K562 (cell line): ENCODE data around the gene GRK4. TPM values are rescaled to one million over a fixed set of nuclear protein-coding genes. Genes with fewer than 3 reads are reported as not detected.

Experiments
- ATF2 ChIP-seq: sonication (generic); formaldehyde crosslinking; IDR thresholded peaks from 2 replicates; pipeline ENCODE4 v1.8.1; 2022; ENCODE audit warnings: missing genetic modification reagents
- CREB1 ChIP-seq, 2 experiments: sonication (generic) in 1 of 2; formaldehyde crosslinking in 1 of 2; IDR thresholded peaks; 2 replicates each; pipeline versions ENCODE4 v1.6.1 to v1.8.0; 2012 to 2022; ENCODE audit warnings: inconsistent platforms in 1 of 2, mild to moderate bottlenecking in 1 of 2, missing genetic modification reagents in 1 of 2, moderate library complexity in 1 of 2
- CREM ChIP-seq: IDR thresholded peaks from 2 replicates; pipeline ENCODE4 v1.6.1; 2014; ENCODE audit warnings: antibody characterized with exemption, low read depth
- ESRRA ChIP-seq: fragments of 450-650 bp; IDR thresholded peaks from 2 replicates; pipeline ENCODE4 v1.6.1; 2014; ENCODE audit warnings: low read depth, mild to moderate bottlenecking, moderate library complexity, borderline replicate concordance
- HDAC2 ChIP-seq: fragments of 450-650 bp; IDR thresholded peaks from 2 replicates; pipeline ENCODE4 v1.6.1; 2016; ENCODE audit warnings: mild to moderate bottlenecking
- HMG20B ChIP-seq: fragments of 250-450 bp; sonication (Bioruptor Pico); IDR thresholded peaks from 2 replicates; pipeline ENCODE4 v1.5.0; 2021; ENCODE audit warnings: mild to moderate bottlenecking
- JUN ChIP-seq, 2 experiments: sonication (generic) in 1 of 2; formaldehyde crosslinking in 1 of 2; IDR thresholded peaks; 2 replicates each; pipeline versions ENCODE4 v1.6.1 to v1.8.0; 2012 to 2022; ENCODE audit warnings: borderline replicate concordance in 2 of 2, mild to moderate bottlenecking in 2 of 2, improper control_type of control experiment in 1 of 2, low read depth in 1 of 2, low read length in 1 of 2, missing genetic modification reagents in 1 of 2
- KAT8 ChIP-seq: fragments of 450-650 bp; IDR thresholded peaks from 2 replicates; pipeline ENCODE4 v1.6.1; 2016; ENCODE audit warnings: low read depth, mild to moderate bottlenecking
- NBN ChIP-seq: fragments of 450-650 bp; IDR thresholded peaks from 2 replicates; pipeline ENCODE4 v1.6.1; 2016; ENCODE audit warnings: low read depth, mild to moderate bottlenecking
- SIN3A ChIP-seq, 2 experiments: fragments of 150-350 bp in 1 of 2; IDR thresholded peaks; 2 replicates each; pipeline ENCODE4 v1.6.1; 2011 to 2016; ENCODE audit warnings: borderline replicate concordance in 2 of 2, low read depth in 2 of 2, low read length in 2 of 2, mild to moderate bottlenecking in 2 of 2, moderate library complexity in 2 of 2; ENCODE audit not compliant: control insufficient read depth in 1 of 2
- SP1 ChIP-seq: sonication (generic); formaldehyde crosslinking; IDR thresholded peaks from 2 replicates; pipeline ENCODE4 v1.8.1; 2022; ENCODE audit warnings: mild to moderate bottlenecking, missing genetic modification reagents
- TCF7 ChIP-seq: sonication (generic); IDR thresholded peaks from 2 replicates; pipeline ENCODE4 v1.6.1; 2016; ENCODE audit warnings: antibody characterized with exemption, borderline replicate concordance
- TGIF2 ChIP-seq: sonication (generic); formaldehyde crosslinking; IDR thresholded peaks from 2 replicates; pipeline ENCODE4 v1.8.1; 2022; ENCODE audit warnings: mild to moderate bottlenecking, missing genetic modification reagents, moderate library complexity
- UBTF ChIP-seq, 2 experiments: IDR thresholded peaks; 2 replicates each; pipeline ENCODE4 v1.6.1; 2012; ENCODE audit warnings: improper control_type of control experiment in 2 of 2, low read depth in 2 of 2, low read length in 2 of 2, borderline replicate concordance in 1 of 2
- ZKSCAN8 ChIP-seq: fragments of 200-800 bp; sonication (Bioruptor generic); IDR thresholded peaks from 2 replicates; pipeline ENCODE4 v1.6.1; 2016; ENCODE audit warnings: missing genetic modification characterization, missing compliant biosample characterization
- ZNF75A ChIP-seq: fragments of 450-650 bp; formaldehyde crosslinking; IDR thresholded peaks from 2 replicates; pipeline ENCODE4 v1.4.0; 2020; ENCODE audit warnings: mild to moderate bottlenecking
- ZNF780A ChIP-seq: fragments of 250-450 bp; sonication (Bioruptor Pico); IDR thresholded peaks from 2 replicates; pipeline ENCODE4 v1.5.0; 2021; ENCODE audit warnings: mild to moderate bottlenecking
- polyA plus RNA-seq, 8 experiments: library from polyadenylated mRNA; depleted of rRNA in 4 of 8; stranded (reverse) in 5 of 8; unstranded in 3 of 8; fragments of >200 nt; fragmentation: Nextera tagmentation in 2 of 8; fragmentation: Illumina TruSeq in 1 of 8; extraction: Ambion mirVana in 2 of 8; extraction: Trizol in 1 of 8; gene quantifications; 2 replicates each; pipeline versions ENCODE4 v1.2.1 to v1.2.3, GENCODE V29; 2011 to 2014; ENCODE audit warnings: inconsistent platforms in 1 of 8, missing spikeins in 1 of 8
- total RNA-seq, 7 experiments: library from RNA; depleted of rRNA in 6 of 7; stranded (reverse); fragments of >200 nt in 6 of 7; fragmentation: Illumina TruSeq in 2 of 7; extraction: Trizol in 2 of 7; gene quantifications; 2 replicates each; pipeline versions ENCODE4 v1.2.1 to v1.2.3, GENCODE V29; 2011 to 2021; ENCODE audit warnings: low replicate concordance in 1 of 7
- TF ChIP-seq, protein P1 (sequence below): sonication (generic); formaldehyde crosslinking; IDR thresholded peaks from 2 replicates; pipeline ENCODE4 v1.8.1; 2023; ENCODE audit warnings: missing genetic modification reagents, mild to moderate bottlenecking, borderline replicate concordance

The GRK4 gene
- total and polyA plus RNA-seq, 9 of the 15 experiments (the other 6 are each of a cell fraction or from before 2014, with no cell fraction given): 1.1 to 4.8 (median 2.6) TPM

DNA sequence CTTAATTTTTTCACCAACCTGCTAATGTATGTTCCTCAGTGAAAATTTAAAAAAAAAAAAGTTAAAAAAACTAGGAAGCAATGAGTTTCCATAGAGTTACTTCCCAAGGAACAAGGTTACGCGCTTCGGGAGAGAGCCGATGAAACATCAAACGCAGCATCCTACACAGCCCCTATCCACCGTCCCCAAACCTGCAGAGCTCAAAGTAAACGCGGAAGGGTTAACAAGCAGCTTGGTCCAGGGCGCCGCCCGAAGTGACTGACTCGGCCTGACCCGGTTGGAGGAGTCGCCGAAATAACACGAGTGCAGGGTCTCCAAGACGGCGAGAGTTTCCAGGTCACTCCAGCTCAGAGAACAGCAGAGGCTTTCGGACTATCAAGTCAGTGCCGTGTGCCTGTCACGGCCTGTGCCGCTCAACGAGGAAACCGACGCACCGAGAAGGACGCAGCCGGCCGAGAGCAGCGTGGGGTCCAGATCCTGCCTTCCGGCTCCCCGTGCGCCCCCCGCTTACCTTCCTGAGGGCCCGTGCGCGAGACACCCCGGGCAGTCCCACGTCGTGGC lies 677 bp upstream of the GRK4 start (continued):
- TF ChIP-seq UBTF (IDR thresholded peaks at IDR 0.05; ENCODE audit: borderline replicate concordance in 1 of 2, low read depth in 2 of 2, low read length in 2 of 2) (0 out of 4 replicates have a peak, but pooled peaks have one; percentile 11 to 51), ZKSCAN8 (CRISPR knock-in tag) (no peak), TGIF2 (CRISPR knock-in tag) (peak; percentile 65; the same call in 1 of the 2 replicates), ESRRA (no peak), HMG20B (CRISPR knock-in tag) (no peak), CREM (peak; percentile 71), ZNF780A (CRISPR knock-in tag) (no peak), ATF2 (CRISPR knock-in tag) (peak; percentile 62; the same call in 1 of the 2 replicates), NBN (no peak), ZNF75A (no peak), TCF7 (0 out of 2 replicates have a peak, but pooled peaks have one; percentile 25), JUN (IDR thresholded peaks at IDR 0.05; ENCODE audit: borderline replicate concordance, low read depth, low read length) (no peak), JUN (CRISPR knock-in tag; IDR thresholded peaks at IDR 0.05; ENCODE audit: borderline replicate concordance) (peak; percentile 73; the same call in 1 of the 2 replicates), KAT8 (no peak), HDAC2 (0 out of 2 replicates have a peak, but pooled peaks have one; percentile 51), CREB1 (IDR thresholded peaks at IDR 0.05) (peak; percentile 37; the same call in 1 of the 2 replicates), CREB1 (CRISPR knock-in tag; IDR thresholded peaks at IDR 0.05) (no peak; the same call in 1 of the 2 replicates), SP1 (CRISPR knock-in tag) (peak; percentile 66; the same call in 1 of the 2 replicates), SIN3A (IDR thresholded peaks at IDR 0.05; ENCODE audit: borderline replicate concordance in 2 of 2, control insufficient read depth in 1 of 2, low read depth in 2 of 2, low read length in 2 of 2) (peak in 1 of 2 experiments; percentile 22; a peak in 1 of 4 replicates)
- TF ChIP-seq, protein P1, sequence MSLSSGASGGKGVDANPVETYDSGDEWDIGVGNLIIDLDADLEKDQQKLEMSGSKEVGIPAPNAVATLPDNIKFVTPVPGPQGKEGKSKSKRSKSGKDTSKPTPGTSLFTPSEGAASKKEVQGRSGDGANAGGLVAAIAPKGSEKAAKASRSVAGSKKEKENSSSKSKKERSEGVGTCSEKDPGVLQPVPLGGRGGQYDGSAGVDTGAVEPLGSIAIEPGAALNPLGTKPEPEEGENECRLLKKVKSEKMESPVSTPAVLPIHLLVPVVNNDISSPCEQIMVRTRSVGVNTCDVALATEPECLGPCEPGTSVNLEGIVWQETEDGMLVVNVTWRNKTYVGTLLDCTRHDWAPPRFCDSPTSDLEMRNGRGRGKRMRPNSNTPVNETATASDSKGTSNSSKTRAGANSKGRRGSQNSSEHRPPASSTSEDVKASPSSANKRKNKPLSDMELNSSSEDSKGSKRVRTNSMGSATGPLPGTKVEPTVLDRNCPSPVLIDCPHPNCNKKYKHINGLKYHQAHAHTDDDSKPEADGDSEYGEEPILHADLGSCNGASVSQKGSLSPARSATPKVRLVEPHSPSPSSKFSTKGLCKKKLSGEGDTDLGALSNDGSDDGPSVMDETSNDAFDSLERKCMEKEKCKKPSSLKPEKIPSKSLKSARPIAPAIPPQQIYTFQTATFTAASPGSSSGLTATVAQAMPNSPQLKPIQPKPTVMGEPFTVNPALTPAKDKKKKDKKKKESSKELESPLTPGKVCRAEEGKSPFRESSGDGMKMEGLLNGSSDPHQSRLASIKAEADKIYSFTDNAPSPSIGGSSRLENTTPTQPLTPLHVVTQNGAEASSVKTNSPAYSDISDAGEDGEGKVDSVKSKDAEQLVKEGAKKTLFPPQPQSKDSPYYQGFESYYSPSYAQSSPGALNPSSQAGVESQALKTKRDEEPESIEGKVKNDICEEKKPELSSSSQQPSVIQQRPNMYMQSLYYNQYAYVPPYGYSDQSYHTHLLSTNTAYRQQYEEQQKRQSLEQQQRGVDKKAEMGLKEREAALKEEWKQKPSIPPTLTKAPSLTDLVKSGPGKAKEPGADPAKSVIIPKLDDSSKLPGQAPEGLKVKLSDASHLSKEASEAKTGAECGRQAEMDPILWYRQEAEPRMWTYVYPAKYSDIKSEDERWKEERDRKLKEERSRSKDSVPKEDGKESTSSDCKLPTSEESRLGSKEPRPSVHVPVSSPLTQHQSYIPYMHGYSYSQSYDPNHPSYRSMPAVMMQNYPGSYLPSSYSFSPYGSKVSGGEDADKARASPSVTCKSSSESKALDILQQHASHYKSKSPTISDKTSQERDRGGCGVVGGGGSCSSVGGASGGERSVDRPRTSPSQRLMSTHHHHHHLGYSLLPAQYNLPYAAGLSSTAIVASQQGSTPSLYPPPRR: peak; percentile 92; the same call in 1 of the 2 replicates
